Prostate gland (tissue), 2 donors: ENCODE data around the gene INTS7. TPM values are rescaled to one million over a fixed set of nuclear protein-coding genes. Genes with fewer than 3 reads are reported as not detected.
"Not testable (repeated sequence)": the region's sequence is repeated elsewhere in the genome, so short reads cannot be mapped to it uniquely, and the experiment has no call there.

Source experiments
- DNase-seq: peaks from one replicate; pipeline ENCODE4 v3.0.0-alpha.2; 2019; ENCODE audit warnings: low spot score
- H3K27ac ChIP-seq, 2 donors: fragments of 200-600 bp; sonication (generic); 2 replicates each; pipeline ENCODE4 v1.5.1; 2017 to 2019
- H3K27me3 ChIP-seq: fragments of 200-600 bp; sonication (generic); replicated peaks from 2 replicates; pipeline ENCODE4 v1.5.1; 2019; ENCODE audit not compliant: insufficient read depth
- H3K36me3 ChIP-seq, 2 donors: fragments of 200-600 bp; sonication (generic); 1 replicate in 1 of 2; 2 replicates in 1 of 2; pipeline versions ENCODE4 v1.5.1 to v1.8.1; 2017 to 2019
- H3K4me1 ChIP-seq: fragments of 200-600 bp; sonication (generic); replicated peaks from 2 replicates; pipeline ENCODE4 v1.5.1; 2019
- H3K4me3 ChIP-seq, 2 donors: fragments of 200-600 bp; sonication (generic); 2 replicates each; pipeline ENCODE4 v1.5.1; 2017 to 2019
- H3K9me3 ChIP-seq: fragments of 200-600 bp; sonication (generic); 2 replicates; pipeline ENCODE4 v1.5.1; 2017
- POLR2A ChIP-seq: fragments of 450-650 bp; IDR thresholded peaks from one replicate; pipeline ENCODE4 v1.6.1; 2016; ENCODE audit warnings: antibody characterized with exemption, mild to moderate bottlenecking
- POLR2AphosphoS5 ChIP-seq: sonication (generic); formaldehyde crosslinking; IDR thresholded peaks from one replicate; pipeline ENCODE4 v1.6.1; 2017; ENCODE audit warnings: antibody characterized with exemption
- WGBS: methylation state at CpG from one replicate; pipeline ENCODE4 v1.1.5; 2018; 5-methylcytosine and 5-hydroxymethylcytosine counted together
- intact Hi-C: fragments of 100-400 bp; cut with DNase I; formaldehyde crosslinking; loops from one replicate; pipeline ENCODE4 v1.14.2; 2022
- total RNA-seq, 2 donors: library from RNA; depleted of rRNA; stranded (reverse); fragments of >200 nt; gene quantifications; one replicate each; pipeline ENCODE4 v1.1.0, GENCODE V29; 2016
- TF ChIP-seq, protein P1 (sequence below), 4 experiments: fragments of 200-600 bp in 2 of 4; fragments of 450-650 bp in 2 of 4; sonication (generic) in 2 of 4; IDR thresholded peaks; 1 replicate in 3 of 4; 2 replicates in 1 of 4; pipeline ENCODE4 v1.5.1; 2016 to 2019; ENCODE audit warnings: antibody characterized with exemption in 4 of 4, mild to moderate bottlenecking in 2 of 4, moderate library complexity in 2 of 4

INTS7 gene
- total RNA-seq, 2 donors from 2014 or later = 12.5 to 15.5 TPM

DNA sequence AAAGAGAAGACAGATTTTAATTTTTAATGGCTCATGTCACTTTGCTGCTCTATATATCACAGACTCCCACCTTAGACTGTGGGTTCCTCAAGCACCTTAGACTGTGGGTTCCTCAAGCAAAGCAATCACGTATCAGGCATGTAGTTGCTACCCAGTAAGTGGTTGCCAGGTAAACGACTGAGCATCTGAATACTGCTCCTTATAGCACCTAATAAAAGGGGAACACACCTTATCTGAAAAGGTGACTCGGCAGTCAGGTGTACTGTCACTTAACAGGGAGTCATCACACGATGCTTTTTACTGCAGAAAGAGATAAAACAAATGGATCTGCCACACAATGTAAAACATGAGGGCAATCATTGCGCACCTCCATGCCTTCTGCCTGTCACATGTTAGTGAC lies 112.3 kb downstream of the INTS7 start:
- Histone ChIP-seq H3K36me3 (no peaks in the 10 kb centered on the region), H3K27ac (no peak overlapping the region), H3K4me1 (no peaks in the 10 kb centered on the region), H3K4me3 (no peak overlapping the region), H3K9me3 (no peaks in the 10 kb centered on the region), H3K27me3 (no peaks in the 10 kb centered on the region)
- 75% methylated on average over 5 of the region's 5 CpGs for WGBS
- intact Hi-C loops = no loop called here
- TF ChIP-seq, protein P1, sequence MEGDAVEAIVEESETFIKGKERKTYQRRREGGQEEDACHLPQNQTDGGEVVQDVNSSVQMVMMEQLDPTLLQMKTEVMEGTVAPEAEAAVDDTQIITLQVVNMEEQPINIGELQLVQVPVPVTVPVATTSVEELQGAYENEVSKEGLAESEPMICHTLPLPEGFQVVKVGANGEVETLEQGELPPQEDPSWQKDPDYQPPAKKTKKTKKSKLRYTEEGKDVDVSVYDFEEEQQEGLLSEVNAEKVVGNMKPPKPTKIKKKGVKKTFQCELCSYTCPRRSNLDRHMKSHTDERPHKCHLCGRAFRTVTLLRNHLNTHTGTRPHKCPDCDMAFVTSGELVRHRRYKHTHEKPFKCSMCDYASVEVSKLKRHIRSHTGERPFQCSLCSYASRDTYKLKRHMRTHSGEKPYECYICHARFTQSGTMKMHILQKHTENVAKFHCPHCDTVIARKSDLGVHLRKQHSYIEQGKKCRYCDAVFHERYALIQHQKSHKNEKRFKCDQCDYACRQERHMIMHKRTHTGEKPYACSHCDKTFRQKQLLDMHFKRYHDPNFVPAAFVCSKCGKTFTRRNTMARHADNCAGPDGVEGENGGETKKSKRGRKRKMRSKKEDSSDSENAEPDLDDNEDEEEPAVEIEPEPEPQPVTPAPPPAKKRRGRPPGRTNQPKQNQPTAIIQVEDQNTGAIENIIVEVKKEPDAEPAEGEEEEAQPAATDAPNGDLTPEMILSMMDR (IDR thresholded peaks at IDR 0.05) = no peak
- TF ChIP-seq POLR2A (no peak), POLR2AphosphoS5 (no peak)
- DNase-seq = no peak

DNA sequence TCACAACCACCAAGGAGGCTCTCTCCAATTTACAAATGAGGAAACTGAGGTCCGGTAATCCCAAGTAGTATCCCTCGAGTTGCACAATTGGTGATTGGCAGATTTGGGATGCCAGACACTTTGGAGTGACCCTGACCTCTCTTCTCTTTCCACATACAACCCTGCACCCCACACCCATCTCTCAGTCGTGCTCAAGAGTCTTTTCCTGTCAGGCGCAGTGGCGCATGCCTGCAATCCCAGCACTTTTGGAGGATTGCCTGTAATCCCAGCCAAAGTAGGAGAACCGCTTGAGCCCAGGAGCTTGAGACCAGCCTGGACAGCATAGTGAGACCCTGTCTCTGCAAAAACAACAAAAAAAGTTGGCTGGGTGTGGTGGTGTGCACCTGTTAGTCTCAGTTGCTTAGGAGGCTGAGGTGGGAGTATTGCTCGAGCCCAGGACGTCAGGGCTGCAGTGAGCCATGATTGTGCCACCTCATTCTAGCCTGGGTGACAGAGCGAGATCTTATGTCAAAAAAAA lies 113.7 kb downstream of the INTS7 start:
- no peak overlapping the region for H3K4me3 ChIP-seq
- WGBS = 93% methylated on average over 9 of the region's 9 CpGs
- no peaks in the 10 kb centered on the region for H3K9me3 ChIP-seq
- intact Hi-C loops = no loop called here
- no peak for TF ChIP-seq POLR2A
- TF ChIP-seq, protein P1 (IDR thresholded peaks at IDR 0.05) = no peak
- no peak for TF ChIP-seq POLR2AphosphoS5
- DNase-seq = no peak
- no peaks in the 10 kb centered on the region for H3K27me3 ChIP-seq
- H3K36me3 ChIP-seq = no peaks in the 10 kb centered on the region
- no peaks in the 10 kb centered on the region for H3K4me1 ChIP-seq
- H3K27ac ChIP-seq = no peak overlapping the region

DNA sequence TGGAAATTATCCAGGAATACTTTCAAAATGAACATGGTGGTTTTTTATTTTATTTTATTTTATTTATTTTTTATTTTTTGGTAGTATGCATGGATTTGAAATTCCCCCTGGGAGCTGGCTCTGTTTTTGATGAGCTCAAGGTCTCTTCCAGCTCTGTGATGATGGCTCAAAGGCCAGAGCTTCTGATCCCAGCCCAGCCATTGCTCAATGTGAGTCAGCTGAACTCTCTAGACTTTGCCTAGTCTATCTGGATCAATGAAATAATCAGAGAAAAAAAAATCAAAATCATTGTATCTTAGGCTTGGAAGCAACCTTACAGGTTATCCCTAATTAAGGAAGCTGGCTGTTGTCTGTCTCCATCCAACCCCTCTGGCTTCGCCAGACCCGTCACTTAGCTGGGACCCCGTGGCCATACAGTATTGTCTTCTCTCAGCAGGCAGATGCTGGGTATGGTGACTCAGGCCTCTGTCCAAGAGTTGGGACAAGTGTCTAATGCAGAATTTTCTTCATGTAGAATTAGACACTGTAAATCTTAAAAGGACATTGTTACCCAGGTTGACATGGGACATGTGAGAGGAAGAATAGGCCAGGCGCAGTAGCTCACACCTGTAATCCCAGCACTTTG lies 114.6 kb downstream of the INTS7 start:
- intact Hi-C loops = no loop called here
- TF ChIP-seq POLR2AphosphoS5 = no peak
- H3K4me3 ChIP-seq = no peak overlapping the region
- no peaks in the 10 kb centered on the region for H3K36me3 ChIP-seq
- no peak overlapping the region for H3K27ac ChIP-seq
- WGBS = 96% methylated on average over 4 of the region's 4 CpGs
- no peaks in the 10 kb centered on the region for H3K27me3 ChIP-seq
- no peaks in the 10 kb centered on the region for H3K9me3 ChIP-seq
- no peak for DNase-seq
- no peaks in the 10 kb centered on the region for H3K4me1 ChIP-seq

DNA sequence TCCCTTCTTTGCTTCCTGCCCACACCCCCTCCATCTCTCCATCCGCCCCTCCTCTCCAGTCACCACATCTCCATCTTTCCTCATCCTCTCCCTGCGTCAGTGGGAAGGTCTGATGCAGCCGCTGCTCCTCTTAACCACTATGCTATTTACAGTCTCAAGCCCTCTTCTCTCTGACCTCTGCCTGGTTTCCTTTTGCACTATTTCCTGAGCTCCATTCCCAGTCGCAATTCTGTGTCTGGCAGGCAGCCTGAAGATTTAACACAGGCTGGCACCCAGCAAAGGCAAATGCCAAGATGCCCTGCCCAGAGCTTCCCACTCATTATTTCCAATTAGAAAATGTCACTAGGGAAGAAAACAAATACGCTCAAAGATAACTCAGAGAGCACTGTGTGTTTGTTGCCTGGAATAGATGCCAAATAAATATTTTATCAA lies 115.2 kb downstream of the INTS7 start:
- no peak overlapping the region for H3K27ac ChIP-seq
- no peaks in the 10 kb centered on the region for H3K27me3 ChIP-seq
- H3K4me3 ChIP-seq = no peak overlapping the region
- no peaks in the 10 kb centered on the region for H3K36me3 ChIP-seq
- DNase-seq = peak; percentile 62
- intact Hi-C loops = no loop called here
- WGBS = 31% methylated on average over 5 of the region's 5 CpGs
- H3K4me1 ChIP-seq = no peaks in the 10 kb centered on the region
- TF ChIP-seq POLR2AphosphoS5 = peak; percentile 67
- TF ChIP-seq, protein P1 (IDR thresholded peaks at IDR 0.05) = no peak
- no peaks in the 10 kb centered on the region for H3K9me3 ChIP-seq

DNA sequence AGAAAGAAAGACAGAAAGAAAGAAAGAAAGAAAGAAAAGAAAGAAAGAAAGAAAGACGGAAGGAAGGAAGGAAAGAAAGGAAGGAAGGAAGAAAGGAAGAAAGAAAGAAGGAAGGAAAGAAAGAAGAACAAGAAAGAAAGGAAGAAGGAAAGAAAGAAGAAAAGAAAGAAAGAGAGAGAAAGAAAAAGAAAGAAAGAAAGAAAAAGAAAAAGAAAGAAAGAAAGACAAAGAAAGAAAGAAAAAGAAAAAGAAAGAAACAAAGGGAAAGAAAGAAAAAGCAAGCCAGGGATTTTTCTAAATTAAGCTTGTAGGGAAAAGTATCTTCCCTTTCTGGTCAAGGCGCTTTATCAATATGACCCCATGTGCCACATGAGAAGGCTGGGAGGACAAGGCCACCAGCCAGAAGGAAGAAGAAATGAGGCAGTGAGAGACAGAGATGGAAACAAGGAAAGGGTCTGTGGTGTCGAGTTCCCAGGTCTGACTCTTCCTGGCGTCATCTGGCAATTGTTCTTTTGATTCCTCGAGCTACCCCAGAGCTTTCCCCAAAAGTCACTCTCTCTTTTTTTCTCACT lies 116.4 kb downstream of the INTS7 start:
- no peaks in the 10 kb centered on the region for H3K27me3 ChIP-seq
- H3K4me1 ChIP-seq = no peaks in the 10 kb centered on the region
- H3K36me3 ChIP-seq = no peaks in the 10 kb centered on the region
- no peaks in the 10 kb centered on the region for H3K9me3 ChIP-seq
- intact Hi-C loops = no loop called here
- TF ChIP-seq POLR2AphosphoS5 (no peak), POLR2A (no peak)
- TF ChIP-seq, protein P1 (IDR thresholded peaks at IDR 0.05) = no peak
- H3K27ac ChIP-seq = no peak overlapping the region
- DNase-seq = no peak
- WGBS = 80% methylated on average over 5 of the region's 5 CpGs
- no peak overlapping the region for H3K4me3 ChIP-seq

DNA sequence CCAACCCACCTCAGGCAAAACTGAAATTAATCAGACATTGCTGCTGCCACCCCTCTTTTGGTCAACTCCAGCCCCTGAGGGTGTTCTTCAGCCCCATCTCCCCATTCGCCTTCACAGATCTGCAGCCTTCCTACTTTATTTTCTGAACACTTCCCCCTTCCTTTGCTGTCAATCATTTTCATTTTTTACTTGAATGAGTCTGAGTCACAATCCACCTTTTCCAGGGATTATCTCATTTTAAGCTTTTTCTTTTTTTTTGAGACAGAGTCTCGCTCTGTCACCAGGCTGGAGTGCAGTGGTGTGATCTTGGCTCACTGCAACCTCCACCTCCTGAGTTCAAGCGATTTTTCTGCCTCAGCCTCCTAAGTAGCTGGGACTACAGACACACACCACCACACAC lies 118.9 kb downstream of the INTS7 start:
- H3K4me1 ChIP-seq, DNase-seq, H3K4me3 ChIP-seq, H3K27ac ChIP-seq, H3K9me3 ChIP-seq, intact Hi-C loops, H3K27me3 ChIP-seq, H3K36me3 ChIP-seq: not testable (repeated sequence)
- WGBS = 95% methylated on average over 3 of the region's 3 CpGs
